HL-60 (cell line): ENCODE data around the gene ALS2CL.

ENCODE experiments used
- CTCF ChIP-seq: IDR thresholded peaks from one replicate; pipeline ENCODE4 v1.5.1; 2011; ENCODE audit warnings: low read length, control low read depth, inconsistent platforms; ENCODE audit not compliant: insufficient read depth
- REST ChIP-seq: IDR thresholded peaks from 2 replicates; pipeline ENCODE4 v1.6.1; 2012; ENCODE audit warnings: low read depth; ENCODE audit not compliant: insufficient replicate concordance

- TF ChIP-seq CTCF (no peak), REST (no peak)
These were observed 18.1 kb downstream of the ALS2CL start for GRCh38 chr3:46675426-46675825.
